ENCODE data around the gene TMTC2. TPM values are rescaled to one million over a fixed set of nuclear protein-coding genes. Genes with fewer than 3 reads are reported as not detected.

The TMTC2 gene
- total RNA-seq, 1 donor from 2014 or later: 3.7 TPM

DNA sequence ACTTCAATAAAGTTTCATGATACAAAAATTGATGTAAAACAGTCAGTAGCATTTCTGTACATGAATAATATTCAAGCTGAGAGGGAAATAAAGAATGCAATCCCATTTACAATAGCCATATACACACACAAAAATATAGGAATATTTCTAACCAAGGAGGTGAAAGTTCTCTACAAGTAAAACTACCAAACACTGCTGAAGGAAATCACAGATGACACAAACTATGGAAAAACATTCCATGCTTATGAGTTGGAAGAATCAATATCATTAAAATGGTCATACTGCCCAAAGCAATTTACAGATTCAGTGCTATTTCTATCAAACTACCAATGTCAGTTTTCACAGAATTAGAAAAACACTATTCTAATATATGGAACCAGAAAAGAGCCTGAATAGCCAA is 272.3 kb downstream of the TMTC2 start:
- intact Hi-C loops (cut with DNase I): no loop called here
- DNase-seq (no peak), ATAC-seq (ENCODE audit: poor library complexity) (no peak)

DNA sequence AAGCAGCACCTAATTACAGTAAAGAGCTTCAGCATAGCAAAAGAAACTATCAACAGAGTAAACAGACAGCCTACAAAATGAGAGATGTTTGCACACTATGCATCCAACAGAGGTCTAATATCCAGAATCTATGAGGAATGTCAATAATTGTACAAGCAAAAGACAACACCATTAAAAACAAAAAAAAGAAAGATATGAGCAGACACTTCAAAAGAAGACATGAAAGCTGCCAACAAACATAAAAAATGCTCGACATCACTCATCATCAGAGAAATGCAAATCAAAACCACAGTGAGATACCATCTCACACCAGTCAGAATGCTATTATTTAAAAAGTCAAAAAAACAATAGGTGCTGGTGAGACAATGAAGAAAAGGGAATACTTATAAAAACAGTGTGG is 273.1 kb downstream of the TMTC2 start:
- intact Hi-C loops (cut with DNase I): no loop called here
- DNase-seq (no peak), ATAC-seq (ENCODE audit: poor library complexity) (no peak)

DNA sequence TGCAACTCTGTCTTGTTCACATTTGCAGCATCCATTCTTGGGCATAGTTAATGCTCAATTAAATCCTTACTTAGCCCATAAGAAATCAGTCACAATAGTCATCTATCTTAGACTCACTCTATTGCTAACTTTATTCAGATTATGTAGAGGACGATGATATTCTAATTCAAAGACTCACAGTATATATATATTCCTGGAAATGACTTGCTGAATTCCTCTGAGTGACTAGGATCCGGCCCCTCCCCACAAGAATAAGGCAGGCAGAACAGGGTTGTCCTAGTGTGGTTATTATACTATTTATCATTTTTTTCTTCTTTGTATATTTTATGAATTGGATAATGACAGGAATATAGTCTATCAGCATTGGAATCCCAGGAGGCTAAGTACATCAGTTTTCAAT is 275.1 kb downstream of the TMTC2 start:
- no peak for ATAC-seq (ENCODE audit: poor library complexity)
- DNase-seq: no peak
- intact Hi-C loops (cut with DNase I): no loop called here

DNA sequence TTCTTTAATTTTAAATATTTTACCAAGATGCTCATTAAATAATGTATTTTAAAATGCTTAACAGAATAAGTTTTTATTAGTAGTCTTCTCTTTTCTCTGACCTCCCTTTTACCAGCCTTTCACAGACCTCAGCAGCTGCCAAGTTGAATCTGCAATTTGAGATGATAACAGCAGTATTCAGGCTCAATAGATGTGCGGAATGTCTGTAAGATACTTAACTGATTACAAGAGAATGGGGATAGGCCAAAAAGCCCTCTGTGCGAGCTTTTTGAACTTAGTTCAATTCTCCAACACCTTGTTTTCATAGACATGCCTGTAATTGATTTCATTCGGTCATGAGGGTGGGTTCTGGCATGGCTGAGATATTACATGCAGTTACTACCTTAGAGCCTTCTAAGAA is 277.2 kb downstream of the TMTC2 start:
- DNase-seq: no peak
- intact Hi-C loops (cut with DNase I): no loop called here
- no peak for ATAC-seq (ENCODE audit: poor library complexity)

DNA sequence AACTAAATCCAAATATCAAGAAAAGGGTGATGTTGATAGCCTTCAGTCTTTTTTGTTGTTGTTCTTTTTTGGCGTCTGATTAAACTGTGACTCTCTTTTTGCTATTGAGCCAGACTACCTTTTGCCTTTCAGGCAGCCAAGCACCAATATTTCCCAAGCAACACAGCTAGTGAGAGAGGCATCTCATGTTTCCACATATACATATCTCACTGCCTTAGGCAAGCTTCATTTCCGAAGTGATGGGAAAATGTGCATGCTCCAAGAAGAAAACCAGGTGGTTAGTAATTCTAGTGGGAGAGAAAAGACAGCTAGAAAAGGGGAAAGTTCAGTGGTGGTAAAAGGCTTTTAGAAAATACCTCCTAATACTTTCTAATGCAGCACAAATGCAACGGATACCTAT is 277.7 kb downstream of the TMTC2 start:
- ATAC-seq (ENCODE audit: poor library complexity) (no peak), DNase-seq (no peak)
- intact Hi-C loops (cut with DNase I): no loop called here

DNA sequence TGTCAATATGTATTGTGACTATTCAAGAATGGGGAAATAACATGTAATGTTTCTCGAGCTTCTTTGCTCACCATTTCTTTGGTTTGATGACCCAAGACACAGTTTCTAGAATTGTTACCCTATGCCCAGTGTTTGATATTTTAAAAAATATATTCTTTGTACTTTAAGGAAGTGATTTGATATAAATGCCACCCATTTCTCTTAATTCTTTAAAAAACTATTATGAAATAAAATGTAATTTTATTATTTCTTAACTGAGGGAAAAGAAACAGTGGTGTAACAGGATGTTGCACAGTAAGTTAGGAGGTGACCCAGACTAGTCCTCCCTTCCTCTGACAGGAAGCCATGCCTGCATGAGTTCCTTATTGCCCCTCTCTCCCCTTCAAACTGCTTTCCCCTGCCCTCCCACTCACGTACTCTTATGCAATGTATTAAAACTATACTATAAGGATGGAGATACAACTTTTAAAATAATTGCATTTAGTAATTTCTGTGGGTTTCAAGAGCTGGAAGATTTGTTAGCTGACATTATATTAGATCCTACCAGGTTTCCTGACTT is 279.4 kb downstream of the TMTC2 start:
- ATAC-seq (ENCODE audit: poor library complexity) (no peak), DNase-seq (no peak)
- intact Hi-C loops (cut with DNase I): no loop called here

DNA sequence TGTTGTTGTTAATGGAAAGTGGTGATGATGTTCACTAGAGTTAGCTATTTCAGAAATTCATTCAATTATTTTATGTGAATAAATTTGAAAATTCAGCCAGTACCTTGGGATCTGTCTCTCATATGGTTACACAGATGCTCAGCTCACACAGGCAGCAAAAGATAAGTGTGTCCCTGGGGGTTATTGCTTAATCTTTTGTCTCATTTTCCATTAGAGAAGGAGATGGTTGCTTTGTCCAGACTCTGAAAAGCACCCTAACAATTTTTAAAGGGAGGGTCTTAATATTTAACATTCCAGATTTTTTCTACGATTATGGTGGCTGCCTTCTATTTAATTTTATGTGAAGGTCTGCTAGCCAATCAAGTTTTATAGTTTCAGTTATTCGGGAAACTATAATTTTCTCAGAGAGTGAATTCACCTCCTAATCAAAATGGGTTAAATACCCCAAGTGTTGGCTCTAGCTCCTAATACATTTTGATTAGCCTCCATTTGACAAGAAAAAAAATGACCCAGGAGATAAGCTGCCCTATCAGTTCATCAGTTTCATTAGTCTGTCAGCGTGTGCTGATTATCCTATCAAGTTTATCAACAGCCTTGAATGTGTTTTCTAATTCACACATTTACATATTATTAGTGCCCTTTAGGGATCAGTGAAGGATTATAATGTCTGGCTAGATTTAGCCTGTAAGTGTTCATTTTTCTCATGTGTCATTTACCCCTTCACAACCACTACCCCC is 282.1 kb downstream of the TMTC2 start:
- DNase-seq (no peak), ATAC-seq (ENCODE audit: poor library complexity) (no peak)
- intact Hi-C loops (cut with DNase I): no loop called here

DNA sequence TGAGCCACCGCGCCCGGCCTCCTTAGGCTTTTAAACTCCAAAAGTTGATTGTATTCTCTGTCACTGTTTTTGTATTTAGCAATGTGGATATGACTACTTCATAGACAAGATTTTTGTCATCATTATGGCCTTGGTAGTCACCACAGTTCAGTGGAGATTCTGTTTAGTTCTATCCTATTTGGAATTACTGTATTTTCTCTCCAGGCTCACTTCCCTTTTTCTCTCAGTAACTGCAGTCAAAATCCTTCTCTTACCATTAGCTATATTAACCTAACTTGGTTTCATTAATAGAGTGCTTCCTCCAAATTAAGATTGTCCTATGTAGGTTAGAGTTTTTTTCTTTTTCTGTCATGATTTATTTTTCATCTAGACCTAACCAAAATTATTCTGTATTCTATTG is 283.9 kb downstream of the TMTC2 start:
- intact Hi-C loops (cut with DNase I): no loop called here
- ATAC-seq (ENCODE audit: poor library complexity) (no peak), DNase-seq (no peak)

DNA sequence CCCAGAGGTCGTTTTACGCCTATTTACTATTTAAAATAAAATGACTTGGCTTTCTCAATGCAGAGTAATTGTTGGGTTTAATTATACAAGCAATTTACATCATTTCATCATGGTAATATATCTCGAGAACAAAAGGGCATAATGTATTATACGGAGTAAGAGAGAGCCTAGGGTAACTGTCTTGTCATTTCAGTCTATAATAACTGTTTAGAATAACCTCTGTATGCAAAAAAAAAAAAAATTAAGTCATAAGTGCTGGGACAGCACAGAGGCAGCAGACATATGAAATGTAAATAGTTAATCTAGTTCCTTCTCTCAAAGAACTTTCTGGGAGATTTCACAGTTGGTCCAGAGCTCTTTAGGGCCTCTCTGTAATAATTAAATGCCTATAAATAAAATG is 284.9 kb downstream of the TMTC2 start:
- no peak for ATAC-seq (ENCODE audit: poor library complexity)
- intact Hi-C loops (cut with DNase I): no loop called here
- DNase-seq: no peak

DNA sequence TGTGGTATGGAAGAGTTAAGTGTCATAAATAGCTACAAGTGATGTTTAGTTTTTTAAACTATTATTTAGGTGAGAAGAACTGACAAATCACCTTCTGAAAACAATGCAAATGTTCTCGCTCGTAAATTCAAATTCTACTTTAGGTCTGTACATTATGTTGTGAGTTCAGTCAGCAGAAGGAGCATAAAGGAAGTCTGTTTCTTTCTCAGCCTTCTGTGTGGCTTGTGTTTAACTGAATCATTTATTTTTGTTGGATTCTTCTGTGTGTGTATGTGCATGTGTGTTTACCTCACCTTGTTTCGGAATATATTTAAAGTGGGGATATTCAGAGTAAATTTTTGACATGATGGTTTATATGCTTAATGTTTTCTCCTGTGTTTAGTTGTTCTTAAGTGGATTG is 285.9 kb downstream of the TMTC2 start:
- no peak for DNase-seq
- intact Hi-C loops (cut with DNase I): no loop called here
- no peak for ATAC-seq (ENCODE audit: poor library complexity)

DNA sequence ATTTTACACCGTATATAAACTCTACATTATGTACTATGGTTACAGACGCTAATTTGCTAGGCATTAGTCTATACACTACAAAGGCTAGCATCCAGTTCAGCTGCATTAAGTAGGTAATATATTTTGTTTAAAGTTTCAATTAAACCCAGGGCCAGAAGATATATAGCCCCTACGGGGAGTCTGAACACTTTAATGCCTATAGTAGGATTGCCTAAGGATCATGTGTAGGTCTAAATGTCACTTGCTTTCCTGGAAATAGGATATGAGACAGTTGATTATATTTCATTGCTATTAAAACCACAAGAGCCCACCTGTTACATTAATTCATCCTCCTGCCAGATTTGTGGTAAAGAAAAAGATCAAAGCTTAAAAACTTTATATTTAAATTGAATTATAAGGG is 286.9 kb downstream of the TMTC2 start:
- intact Hi-C loops (cut with DNase I): no loop called here
- no peak for ATAC-seq (ENCODE audit: poor library complexity)
- DNase-seq: no peak

DNA sequence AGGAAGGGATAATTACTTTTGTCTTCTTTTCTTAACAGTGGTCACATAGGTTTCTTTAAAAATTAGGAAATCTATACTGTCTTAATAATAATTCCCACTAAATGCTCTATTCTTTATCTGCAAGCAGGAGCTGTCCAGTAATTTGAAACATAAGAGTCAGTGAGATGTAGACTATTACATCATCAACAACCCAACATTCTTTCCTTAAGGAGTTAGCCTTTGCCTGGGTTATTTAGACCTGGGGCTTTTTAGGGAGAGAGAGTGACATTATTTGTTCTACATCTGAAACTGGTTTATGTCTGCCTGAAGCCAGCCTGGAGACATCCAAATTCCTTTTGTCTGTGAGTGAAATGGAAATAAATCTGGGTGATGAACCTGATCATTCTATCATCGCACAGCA is 294.4 kb downstream of the TMTC2 start:
- intact Hi-C loops (cut with DNase I): no loop called here
- no peak for ATAC-seq (ENCODE audit: poor library complexity)
- no peak for DNase-seq

DNA sequence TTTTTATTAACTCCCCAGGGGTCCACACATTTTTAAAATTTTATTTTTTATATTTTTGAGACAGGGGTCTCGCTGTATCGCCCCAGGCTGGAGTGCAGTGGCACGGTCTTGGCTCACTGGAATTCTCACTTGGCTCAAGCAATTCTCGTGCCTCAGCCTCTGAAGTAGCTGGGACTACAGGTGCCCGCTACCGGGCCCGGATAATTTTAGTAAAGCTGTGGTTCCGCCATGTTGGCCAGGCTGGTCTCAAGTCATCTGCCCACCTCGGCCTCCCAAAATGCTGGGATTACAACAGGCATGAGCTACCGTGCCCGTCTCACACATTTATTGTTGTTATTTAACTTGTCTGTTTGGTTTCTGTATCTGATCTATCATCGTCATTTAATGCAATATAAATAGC is 307.4 kb downstream of the TMTC2 start:
- DNase-seq (no peak), ATAC-seq (ENCODE audit: poor library complexity) (no peak)
- intact Hi-C loops (cut with DNase I): no loop called here

DNA sequence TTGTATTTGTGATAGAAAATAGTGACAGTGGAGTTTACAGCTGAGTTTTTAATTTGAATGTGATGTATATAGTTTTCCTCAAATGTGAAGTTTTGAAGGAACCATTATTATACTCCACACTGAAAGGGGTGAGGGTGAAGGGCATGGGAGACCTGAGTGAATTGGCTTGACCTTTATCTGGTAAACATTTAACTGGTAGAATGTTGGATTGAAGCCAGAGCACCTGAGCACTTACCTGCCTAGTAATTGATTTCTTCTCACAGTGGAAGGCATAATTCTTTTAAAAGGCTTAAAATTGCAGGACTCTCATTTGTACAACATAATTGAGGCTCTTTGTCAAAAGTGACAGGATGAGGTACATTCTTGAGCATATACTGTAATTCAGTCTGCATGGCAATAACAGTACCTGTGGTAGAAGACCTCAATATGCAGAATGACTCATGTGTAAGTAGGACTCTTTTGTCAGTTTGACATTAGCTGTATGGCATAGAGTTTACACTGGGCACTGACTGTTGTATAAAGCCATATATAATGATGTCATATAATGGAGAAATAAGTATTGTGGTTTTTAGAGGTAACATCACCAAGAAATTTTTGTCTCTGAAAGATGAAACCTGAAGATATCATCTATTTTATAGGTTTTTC is 309.6 kb downstream of the TMTC2 start:
- DNase-seq (no peak), ATAC-seq (ENCODE audit: poor library complexity) (no peak)
- intact Hi-C loops (cut with DNase I): no loop called here

DNA sequence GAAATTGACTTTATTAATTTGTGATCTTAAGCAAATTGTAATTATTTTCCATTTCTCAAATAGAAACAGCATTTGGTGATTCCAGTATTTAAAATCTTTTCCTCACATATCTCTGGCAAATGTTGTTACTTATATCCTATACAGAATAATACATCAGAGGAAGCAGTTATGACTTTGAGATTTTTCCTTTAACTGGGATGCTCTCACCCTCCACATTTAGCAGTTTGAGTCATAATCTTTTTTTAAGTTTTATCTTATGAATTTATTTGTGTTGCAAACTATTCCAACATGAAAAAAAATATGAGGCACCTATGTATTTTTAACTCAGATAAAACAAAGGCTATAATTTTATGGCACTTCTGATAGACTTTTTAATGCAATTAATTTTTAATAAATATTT is 311.8 kb downstream of the TMTC2 start:
- intact Hi-C loops (cut with DNase I): no loop called here
- ATAC-seq (ENCODE audit: poor library complexity) (no peak), DNase-seq (no peak)

DNA sequence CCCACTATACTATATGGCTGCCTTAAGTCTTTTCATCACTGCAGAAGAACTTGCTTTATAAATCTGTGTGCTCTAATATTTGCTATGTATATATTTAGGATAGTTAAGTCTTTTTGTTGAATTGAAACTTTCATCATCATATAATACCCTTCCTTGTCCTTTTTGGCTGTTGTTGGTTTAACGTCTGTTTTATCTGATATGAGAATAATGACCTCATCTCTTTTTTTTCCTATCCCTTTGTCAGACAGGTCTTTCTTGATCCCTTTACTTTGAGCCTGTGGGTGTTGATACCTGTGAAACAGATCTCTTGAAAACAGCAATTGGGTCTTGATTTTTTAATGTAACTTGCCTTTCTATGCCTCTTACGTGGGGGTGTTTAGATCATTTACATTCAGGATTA is 316.3 kb downstream of the TMTC2 start:
- ATAC-seq (ENCODE audit: poor library complexity): no peak
- intact Hi-C loops (cut with DNase I): no loop called here

DNA sequence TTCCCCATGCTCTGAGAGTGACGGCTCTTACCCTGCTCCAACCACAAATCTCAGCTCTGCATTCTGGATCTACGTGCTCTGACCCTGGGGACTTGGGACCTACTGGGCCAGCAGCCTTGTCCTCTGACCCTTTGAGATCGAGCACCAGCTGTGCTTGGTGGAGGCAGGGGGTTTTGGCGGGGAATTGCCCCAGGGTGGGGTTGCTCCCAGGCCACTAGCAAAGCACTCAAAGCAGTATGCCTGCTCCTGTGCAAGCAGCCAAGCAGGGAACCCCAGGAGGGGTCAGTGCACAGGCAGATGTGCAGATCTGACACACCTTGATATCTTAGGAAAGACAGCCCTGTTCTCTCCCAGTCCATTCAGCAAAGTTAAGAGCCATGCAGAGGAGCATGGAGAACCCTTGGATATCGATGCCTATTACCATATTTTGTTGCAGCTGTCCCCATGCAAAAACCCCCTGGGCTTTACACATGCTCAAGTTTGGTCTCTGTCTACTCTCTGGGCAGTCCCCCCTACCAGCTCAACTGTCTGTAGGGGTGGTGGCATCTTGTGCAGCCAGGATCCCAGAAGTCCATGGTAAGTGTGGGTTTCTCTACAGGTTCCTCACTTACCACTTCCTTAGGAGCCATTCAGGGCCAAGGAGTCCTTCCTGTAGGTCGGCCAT is 319.0 kb downstream of the TMTC2 start:
- DNase-seq (no peak), ATAC-seq (ENCODE audit: poor library complexity) (no peak)
- intact Hi-C loops (cut with DNase I): no loop called here

More for the DNA sequence above, 316.3 kb downstream of the TMTC2 start:
- no peak for DNase-seq

DNA sequence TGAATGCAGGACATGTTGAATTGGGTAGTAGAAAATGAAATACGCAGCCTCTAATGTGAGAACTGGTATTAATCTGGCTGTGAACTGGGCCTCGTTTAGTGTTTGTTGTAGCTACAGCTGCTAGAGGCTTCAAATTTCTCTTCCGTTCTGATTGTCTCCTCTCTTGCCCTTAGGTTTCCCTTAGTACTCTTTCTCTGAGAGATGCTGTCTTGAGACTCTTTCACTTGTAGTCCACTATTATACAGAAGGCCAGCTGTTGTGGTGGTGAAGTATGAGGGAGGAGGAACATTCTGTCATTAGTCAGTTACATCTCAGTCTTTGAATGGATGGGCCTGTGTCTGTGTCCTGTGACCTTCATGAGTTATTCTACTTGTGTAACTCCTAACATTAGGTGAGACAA is 322.0 kb downstream of the TMTC2 start:
- ATAC-seq (ENCODE audit: poor library complexity) (no peak), DNase-seq (no peak)
- intact Hi-C loops (cut with DNase I): no loop called here

DNA sequence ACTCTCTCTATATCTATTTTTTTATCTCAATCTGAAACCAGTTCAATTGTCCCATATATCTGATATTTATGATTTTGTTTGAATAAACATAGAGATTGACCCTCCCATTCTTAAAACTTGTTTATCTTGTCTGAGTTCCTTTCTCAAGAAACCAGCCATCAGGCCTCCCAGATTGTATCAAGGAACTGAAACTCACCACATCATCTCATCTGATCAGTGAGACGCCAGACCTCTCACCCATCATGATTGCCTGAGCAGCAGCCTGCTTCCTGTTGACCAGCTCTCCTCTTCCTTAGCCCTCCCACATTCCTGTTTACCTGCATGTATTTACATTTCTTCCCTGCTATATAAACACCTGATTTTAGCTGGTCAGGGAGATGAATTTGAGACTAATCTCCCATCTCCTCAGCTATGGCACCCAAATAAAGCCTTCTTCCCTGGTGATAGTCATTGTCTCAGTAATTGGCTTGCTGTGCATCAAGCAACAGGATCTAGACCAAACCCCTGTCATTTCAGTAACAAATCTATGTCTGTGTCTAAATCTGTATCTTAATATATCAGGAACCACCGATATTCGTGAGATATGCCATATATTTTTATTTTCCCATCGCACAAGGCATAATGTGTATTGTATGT is 323.6 kb downstream of the TMTC2 start:
- ATAC-seq (ENCODE audit: poor library complexity) (no peak), DNase-seq (no peak)
- intact Hi-C loops (cut with DNase I): no loop called here
